GM23338 (cell line): ENCODE results near the gene SMARCC1.

Source experiments
- CTCF ChIP-seq, 2 experiments: fragments of 200-600 bp in 1 of 2; sonication (generic) in 1 of 2; conservative IDR thresholded peaks; 2 replicates each; pipeline versions ENCODE4 v1.5.1 to v1.6.1; 2016 to 2017; ENCODE audit warnings: antibody characterized with exemption in 2 of 2, low read depth in 2 of 2, mild to moderate bottlenecking in 2 of 2, moderate library complexity in 1 of 2
- ZNF331 ChIP-seq: fragments of 250-450 bp; sonication (Bioruptor Pico); IDR thresholded peaks from 2 replicates; pipeline ENCODE4 v1.5.0; 2020; ENCODE audit warnings: low read depth, mild to moderate bottlenecking, moderate library complexity

- TF ChIP-seq ZNF331 (CRISPR knock-in tag) (no peak), CTCF (conservative IDR thresholded peaks at IDR 0.05; ENCODE audit: low read depth in 2 of 2) (no peak)
Observed at GRCh38 chr3:47536221-47536891, 245.3 kb downstream of the SMARCC1 start.
